HCT116 (cell line): ENCODE data around the gene CFAP47. TPM values are rescaled to one million over a fixed set of nuclear protein-coding genes. Genes with fewer than 3 reads are reported as not detected.

Experiments
- ATAC-seq: fragments of 200-7000 bp; cut with Tn5 transposase; 2 replicates; pipeline ENCODE4 v1.9.1; 2020; ENCODE audit warnings: mild to moderate bottlenecking, moderate library complexity
- BruUV-seq: library from RNA; stranded (reverse); fragments of 400-500 nt; replicated peaks from 2 replicates; lab custom pipeline; 2021; lab: Mats Ljungman, UMichigan
- CTCF ChIA-PET: fragments of 300-600 bp; sonication (Branson Sonifier 250); formaldehyde crosslinking; loops from one replicate; lab custom pipeline; 2021; ENCODE audit warnings: antibody characterized with exemption; lab: Charles Lee
- POLR2A ChIA-PET: fragments of 300-600, 350-600 bp; sonication (Branson Sonifier 250); formaldehyde crosslinking; loops from one replicate; lab custom pipeline; 2021; ENCODE audit warnings: antibody characterized with exemption; lab: Charles Lee
- RAD21 ChIA-PET, 2 experiments: fragments of 300-600 bp; sonication (Branson Sonifier 250); formaldehyde crosslinking; loops; one replicate each; lab custom pipeline; 2023; ENCODE audit warnings: low total read pairs in 2 of 2; ENCODE audit not compliant: uncharacterized antibody in 2 of 2, unreplicated experiment in 2 of 2, low non-redundant PET in 1 of 2; lab: Charles Lee
- DNase-seq: peaks from one replicate; pipeline ENCODE4 v3.0.0-alpha.2; 2010; ENCODE audit warnings: low read depth, low spot score
- H2AFZ ChIP-seq: fragments of 200-600 bp; shearing (Covaris generic), sonication (generic); 2 replicates; pipeline ENCODE4 v1.6.1; 2017; ENCODE audit warnings: low read depth, mixed run types, mixed read lengths, antibody characterized with exemption, low read length; ENCODE audit not compliant: poor library complexity, severe bottlenecking
- H3K27ac ChIP-seq: 2 replicates; pipeline ENCODE4 v1.5.1; 2012; ENCODE audit warnings: low read depth, low read length
- H3K27me3 ChIP-seq: fragments of 200-600 bp; sonication (generic); 2 replicates; pipeline ENCODE4 v1.6.1; 2016; ENCODE audit warnings: mixed run types, low read length, mixed read lengths; ENCODE audit not compliant: insufficient read depth
- H3K36me3 ChIP-seq, 2 experiments: fragments of 200-500 bp in 1 of 2; fragments of 200-600 bp in 1 of 2; sonication (Bioruptor generic) in 1 of 2; sonication (generic) in 1 of 2; 2 replicates each; pipeline versions ENCODE4 v1.5.1 to v1.6.1; 2014 to 2016; ENCODE audit warnings: low read length in 2 of 2, inconsistent platforms in 1 of 2, mixed read lengths in 1 of 2, mixed run types in 1 of 2; ENCODE audit not compliant: insufficient read depth in 2 of 2, control insufficient read depth in 1 of 2
- H3K4me1 ChIP-seq, 2 experiments: fragments of 200-600 bp in 1 of 2; sonication (generic) in 1 of 2; 2 replicates each; pipeline versions ENCODE4 v1.5.1 to v1.6.1; 2012 to 2017; ENCODE audit warnings: low read length in 2 of 2, inconsistent platforms in 1 of 2, mild to moderate bottlenecking in 1 of 2, mixed read lengths in 1 of 2, mixed run types in 1 of 2, moderate library complexity in 1 of 2; ENCODE audit not compliant: insufficient read depth in 2 of 2, control insufficient read depth in 1 of 2
- H3K4me2 ChIP-seq: fragments of 200-600 bp; sonication (generic); 2 replicates; pipeline ENCODE4 v1.6.1; 2017; ENCODE audit warnings: mixed run types, low read length, mixed read lengths
- H3K4me3 ChIP-seq, 2 experiments: fragments of 200-600 bp in 1 of 2; sonication (generic) in 1 of 2; replicated peaks in 1 of 2; 2 replicates each; pipeline ENCODE4 v1.5.1; 2011 to 2016; ENCODE audit warnings: low read length in 2 of 2, control low read depth in 1 of 2, low read depth in 1 of 2, mild to moderate bottlenecking in 1 of 2, mixed read lengths in 1 of 2, mixed run types in 1 of 2
- H3K79me2 ChIP-seq: fragments of 200-600 bp; sonication (generic); 2 replicates; pipeline ENCODE4 v1.6.1; 2017; ENCODE audit warnings: mild to moderate bottlenecking, mixed run types, low read length, moderate library complexity, mixed read lengths; ENCODE audit not compliant: insufficient read depth
- H3K9ac ChIP-seq: fragments of 200-600 bp; sonication (generic); 2 replicates; pipeline ENCODE4 v1.6.1; 2016; ENCODE audit warnings: low read length, mixed read lengths
- H3K9me2 ChIP-seq: fragments of 200-600 bp; sonication (generic), shearing (Covaris generic); 2 replicates; pipeline ENCODE4 v1.6.1; 2017; ENCODE audit warnings: mixed run types, mild to moderate bottlenecking, moderate library complexity; ENCODE audit not compliant: insufficient read depth
- H3K9me3 ChIP-seq, 2 experiments: fragments of 200-500 bp in 1 of 2; fragments of 200-600 bp in 1 of 2; sonication (Bioruptor generic) in 1 of 2; sonication (generic) in 1 of 2; 2 replicates each; pipeline ENCODE4 v1.6.1; 2014 to 2017; ENCODE audit warnings: low read length in 2 of 2, mixed read lengths in 2 of 2, inconsistent platforms in 1 of 2, low read depth in 1 of 2, mild to moderate bottlenecking in 1 of 2, mixed run types in 1 of 2, moderate library complexity in 1 of 2; ENCODE audit not compliant: control insufficient read depth in 1 of 2, insufficient read depth in 1 of 2
- H4K20me1 ChIP-seq: fragments of 200-600 bp; sonication (generic), shearing (Covaris generic); 2 replicates; pipeline ENCODE4 v1.6.1; 2017; ENCODE audit warnings: mixed run types, mild to moderate bottlenecking, moderate library complexity; ENCODE audit not compliant: insufficient read depth
- ATF3 ChIP-seq: IDR thresholded peaks from 2 replicates; pipeline ENCODE4 v1.6.1; 2012
- CBX3 ChIP-seq: IDR thresholded peaks from 2 replicates; pipeline ENCODE4 v1.6.1; 2012; ENCODE audit warnings: low read depth
- CEBPB ChIP-seq: IDR thresholded peaks from 2 replicates; pipeline ENCODE4 v1.6.1; 2012; ENCODE audit warnings: low read depth
- EZH2phosphoT487 ChIP-seq: fragments of 200-600 bp; IDR thresholded peaks from 2 replicates; pipeline ENCODE4 v1.6.1; 2018; ENCODE audit warnings: antibody characterized with exemption, borderline replicate concordance
- FOSL1 ChIP-seq: IDR thresholded peaks from 2 replicates; pipeline ENCODE4 v1.6.1; 2012; ENCODE audit warnings: low read depth
- POLR2A ChIP-seq: IDR thresholded peaks from 2 replicates; pipeline ENCODE4 v1.7.0; 2011; ENCODE audit warnings: borderline replicate concordance; ENCODE audit not compliant: insufficient read depth, insufficient read length; ENCODE audit errors: extremely low read depth
- POLR2AphosphoS5 ChIP-seq: IDR thresholded peaks from 2 replicates; pipeline ENCODE4 v1.6.1; 2011; ENCODE audit warnings: mild to moderate bottlenecking, low read depth, low read length, moderate library complexity
- RAD21 ChIP-seq: IDR thresholded peaks from 2 replicates; pipeline ENCODE4 v1.6.1; 2012; ENCODE audit warnings: low read depth, mild to moderate bottlenecking
- SIN3A ChIP-seq: IDR thresholded peaks from 2 replicates; pipeline ENCODE4 v1.6.1; 2012; ENCODE audit warnings: low read depth
- SP1 ChIP-seq: IDR thresholded peaks from 2 replicates; pipeline ENCODE4 v1.6.1; 2012; ENCODE audit warnings: low read depth
- SRF ChIP-seq: IDR thresholded peaks from 2 replicates; pipeline ENCODE4 v1.6.1; 2012; ENCODE audit warnings: low read depth
- YY1 ChIP-seq: IDR thresholded peaks from 2 replicates; pipeline ENCODE4 v1.6.1; 2011; ENCODE audit warnings: low read length, low read depth, moderate library complexity, mild to moderate bottlenecking; ENCODE audit not compliant: insufficient replicate concordance; ENCODE audit errors: extremely low read depth
- ZNF274 ChIP-seq: fragments of 200-500 bp; sonication (Bioruptor generic); IDR thresholded peaks from 2 replicates; pipeline ENCODE4 v1.6.1; 2014; ENCODE audit warnings: mild to moderate bottlenecking, low read depth, low read length, inconsistent platforms
- intact Hi-C: fragments of 100-400 bp; cut with micrococcal nuclease; formaldehyde crosslinking; loops from 2 replicates; pipeline ENCODE4 v1.10.0; 2022
- total RNA-seq: library from RNA; stranded (reverse); gene quantifications from one replicate; pipeline ENCODE4 v1.2.1, GENCODE V29; 2021; ENCODE audit not compliant: unreplicated experiment
- TF ChIP-seq, protein P1 (sequence below): IDR thresholded peaks from 2 replicates; pipeline ENCODE4 v1.6.1; 2012; ENCODE audit warnings: low read depth
- TF ChIP-seq, protein P2 (sequence below): IDR thresholded peaks from 2 replicates; pipeline ENCODE4 v1.6.1; 2011; ENCODE audit warnings: mild to moderate bottlenecking, low read length, moderate library complexity; ENCODE audit not compliant: insufficient replicate concordance; ENCODE audit errors: extremely low read depth
- TF ChIP-seq, protein P3 (sequence below), 3 experiments: fragments of 200-600 bp in 1 of 3; sonication (generic) in 1 of 3; IDR thresholded peaks in 2 of 3; conservative IDR thresholded peaks in 1 of 3; 2 replicates each; pipeline ENCODE4 v1.5.1; 2012 to 2017; ENCODE audit warnings: low read depth in 2 of 3, low read length in 2 of 3, antibody characterized with exemption in 1 of 3, borderline replicate concordance in 1 of 3, control low read depth in 1 of 3, mild to moderate bottlenecking in 1 of 3, mixed read lengths in 1 of 3, mixed run types in 1 of 3, moderate library complexity in 1 of 3; ENCODE audit not compliant: insufficient read depth in 1 of 3

Gene CFAP47
- total RNA-seq, 1 experiment from 2014 or later = not detected

DNA sequence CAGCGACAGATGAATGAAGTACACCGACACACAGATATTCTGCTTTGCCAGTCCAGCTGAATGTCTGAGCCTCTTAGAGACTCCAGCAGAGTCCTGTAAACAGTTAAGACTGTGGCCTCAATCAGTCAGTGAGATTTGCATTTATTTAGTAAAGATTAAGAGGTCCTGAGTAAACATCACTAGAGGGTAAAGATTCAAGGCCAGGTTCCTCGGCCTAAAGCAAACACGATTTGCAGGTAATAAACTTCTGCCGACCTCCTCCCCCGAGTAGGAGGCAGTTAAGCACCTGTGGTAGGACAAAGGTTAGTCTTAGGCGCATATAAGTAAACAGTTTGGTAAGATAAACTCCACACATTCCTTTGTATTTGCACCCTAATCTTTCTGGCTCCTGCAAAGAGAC lies 99.6 kb downstream of the CFAP47 start:
- H3K9me2 ChIP-seq = no peaks in the 10 kb centered on the region
- no peaks in the 10 kb centered on the region for H3K9me3 ChIP-seq
- intact Hi-C loops = no loop called here
- no peak overlapping the region for H2AFZ ChIP-seq
- no peak overlapping the region for H3K4me3 ChIP-seq
- no peak overlapping the region for H3K27ac ChIP-seq
- no TSS peak for BruUV-seq
- ChIA-PET RAD21 (no interaction called here), CTCF (no interaction called here), POLR2A (no interaction called here)
- no peaks in the 10 kb centered on the region for H3K27me3 ChIP-seq
- no peak for DNase-seq
- H3K79me2 ChIP-seq = no peaks in the 10 kb centered on the region
- H3K36me3 ChIP-seq = no peaks in the 10 kb centered on the region
- ATAC-seq = no peak
- H3K9ac ChIP-seq = no peak overlapping the region
- no peaks in the 10 kb centered on the region for H3K4me1 ChIP-seq
- TF ChIP-seq, protein P1, sequence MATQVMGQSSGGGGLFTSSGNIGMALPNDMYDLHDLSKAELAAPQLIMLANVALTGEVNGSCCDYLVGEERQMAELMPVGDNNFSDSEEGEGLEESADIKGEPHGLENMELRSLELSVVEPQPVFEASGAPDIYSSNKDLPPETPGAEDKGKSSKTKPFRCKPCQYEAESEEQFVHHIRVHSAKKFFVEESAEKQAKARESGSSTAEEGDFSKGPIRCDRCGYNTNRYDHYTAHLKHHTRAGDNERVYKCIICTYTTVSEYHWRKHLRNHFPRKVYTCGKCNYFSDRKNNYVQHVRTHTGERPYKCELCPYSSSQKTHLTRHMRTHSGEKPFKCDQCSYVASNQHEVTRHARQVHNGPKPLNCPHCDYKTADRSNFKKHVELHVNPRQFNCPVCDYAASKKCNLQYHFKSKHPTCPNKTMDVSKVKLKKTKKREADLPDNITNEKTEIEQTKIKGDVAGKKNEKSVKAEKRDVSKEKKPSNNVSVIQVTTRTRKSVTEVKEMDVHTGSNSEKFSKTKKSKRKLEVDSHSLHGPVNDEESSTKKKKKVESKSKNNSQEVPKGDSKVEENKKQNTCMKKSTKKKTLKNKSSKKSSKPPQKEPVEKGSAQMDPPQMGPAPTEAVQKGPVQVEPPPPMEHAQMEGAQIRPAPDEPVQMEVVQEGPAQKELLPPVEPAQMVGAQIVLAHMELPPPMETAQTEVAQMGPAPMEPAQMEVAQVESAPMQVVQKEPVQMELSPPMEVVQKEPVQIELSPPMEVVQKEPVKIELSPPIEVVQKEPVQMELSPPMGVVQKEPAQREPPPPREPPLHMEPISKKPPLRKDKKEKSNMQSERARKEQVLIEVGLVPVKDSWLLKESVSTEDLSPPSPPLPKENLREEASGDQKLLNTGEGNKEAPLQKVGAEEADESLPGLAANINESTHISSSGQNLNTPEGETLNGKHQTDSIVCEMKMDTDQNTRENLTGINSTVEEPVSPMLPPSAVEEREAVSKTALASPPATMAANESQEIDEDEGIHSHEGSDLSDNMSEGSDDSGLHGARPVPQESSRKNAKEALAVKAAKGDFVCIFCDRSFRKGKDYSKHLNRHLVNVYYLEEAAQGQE = no peak
- TF ChIP-seq ATF3 = no peak
- TF ChIP-seq RAD21 = no peak
- no peak for TF ChIP-seq EZH2phosphoT487
- TF ChIP-seq FOSL1 = no peak
- no peak for TF ChIP-seq ZNF274
- no peak for TF ChIP-seq SRF
- TF ChIP-seq CEBPB = no peak
- no peak for TF ChIP-seq POLR2AphosphoS5
- TF ChIP-seq POLR2A = no peak
- TF ChIP-seq SIN3A = no peak
- TF ChIP-seq, protein P2, sequence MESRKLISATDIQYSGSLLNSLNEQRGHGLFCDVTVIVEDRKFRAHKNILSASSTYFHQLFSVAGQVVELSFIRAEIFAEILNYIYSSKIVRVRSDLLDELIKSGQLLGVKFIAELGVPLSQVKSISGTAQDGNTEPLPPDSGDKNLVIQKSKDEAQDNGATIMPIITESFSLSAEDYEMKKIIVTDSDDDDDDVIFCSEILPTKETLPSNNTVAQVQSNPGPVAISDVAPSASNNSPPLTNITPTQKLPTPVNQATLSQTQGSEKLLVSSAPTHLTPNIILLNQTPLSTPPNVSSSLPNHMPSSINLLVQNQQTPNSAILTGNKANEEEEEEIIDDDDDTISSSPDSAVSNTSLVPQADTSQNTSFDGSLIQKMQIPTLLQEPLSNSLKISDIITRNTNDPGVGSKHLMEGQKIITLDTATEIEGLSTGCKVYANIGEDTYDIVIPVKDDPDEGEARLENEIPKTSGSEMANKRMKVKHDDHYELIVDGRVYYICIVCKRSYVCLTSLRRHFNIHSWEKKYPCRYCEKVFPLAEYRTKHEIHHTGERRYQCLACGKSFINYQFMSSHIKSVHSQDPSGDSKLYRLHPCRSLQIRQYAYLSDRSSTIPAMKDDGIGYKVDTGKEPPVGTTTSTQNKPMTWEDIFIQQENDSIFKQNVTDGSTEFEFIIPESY = no peak
- no peak for TF ChIP-seq CBX3
- TF ChIP-seq, protein P3, sequence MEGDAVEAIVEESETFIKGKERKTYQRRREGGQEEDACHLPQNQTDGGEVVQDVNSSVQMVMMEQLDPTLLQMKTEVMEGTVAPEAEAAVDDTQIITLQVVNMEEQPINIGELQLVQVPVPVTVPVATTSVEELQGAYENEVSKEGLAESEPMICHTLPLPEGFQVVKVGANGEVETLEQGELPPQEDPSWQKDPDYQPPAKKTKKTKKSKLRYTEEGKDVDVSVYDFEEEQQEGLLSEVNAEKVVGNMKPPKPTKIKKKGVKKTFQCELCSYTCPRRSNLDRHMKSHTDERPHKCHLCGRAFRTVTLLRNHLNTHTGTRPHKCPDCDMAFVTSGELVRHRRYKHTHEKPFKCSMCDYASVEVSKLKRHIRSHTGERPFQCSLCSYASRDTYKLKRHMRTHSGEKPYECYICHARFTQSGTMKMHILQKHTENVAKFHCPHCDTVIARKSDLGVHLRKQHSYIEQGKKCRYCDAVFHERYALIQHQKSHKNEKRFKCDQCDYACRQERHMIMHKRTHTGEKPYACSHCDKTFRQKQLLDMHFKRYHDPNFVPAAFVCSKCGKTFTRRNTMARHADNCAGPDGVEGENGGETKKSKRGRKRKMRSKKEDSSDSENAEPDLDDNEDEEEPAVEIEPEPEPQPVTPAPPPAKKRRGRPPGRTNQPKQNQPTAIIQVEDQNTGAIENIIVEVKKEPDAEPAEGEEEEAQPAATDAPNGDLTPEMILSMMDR (IDR thresholded peaks at IDR 0.05 in 2 of 3, conservative IDR thresholded peaks at IDR 0.05 in 1 of 3; ENCODE audit: borderline replicate concordance in 1 of 3, insufficient read depth in 1 of 3, low read depth in 2 of 3, low read length in 2 of 3) = no peak
- no peak for TF ChIP-seq SP1
- no peak for TF ChIP-seq YY1
- H4K20me1 ChIP-seq = no peaks in the 10 kb centered on the region
- no peak overlapping the region for H3K4me2 ChIP-seq
